Smooth muscle cell (in vitro differentiated cells): ENCODE results near the gene TXNDC2. TPM values are rescaled to one million over a fixed set of nuclear protein-coding genes. Genes with fewer than 3 reads are reported as not detected.

ENCODE experiments used
- DNase-seq: peaks from one replicate; lab custom pipeline; 2025; ENCODE audit not compliant: unreplicated experiment; lab: John Stamatoyannopoulos, UW
- H2AFZ ChIP-seq: fragments of 200-600 bp; sonication (generic); 2 replicates; pipeline ENCODE4 v1.6.0; 2016; ENCODE audit warnings: antibody characterized with exemption, low read depth, mild to moderate bottlenecking
- H3F3A ChIP-seq: fragments of 200-600 bp; sonication (generic); 2 replicates; pipeline ENCODE4 v1.6.0; 2017; ENCODE audit warnings: antibody characterized with exemption, low read depth
- H3K27ac ChIP-seq: fragments of 200-600 bp; sonication (generic); 2 replicates; pipeline ENCODE4 v1.5.1; 2016; ENCODE audit warnings: low read depth, mild to moderate bottlenecking
- H3K27me3 ChIP-seq: fragments of 200-600 bp; sonication (generic); 2 replicates; pipeline ENCODE4 v1.6.1; 2016; ENCODE audit warnings: low read depth, mild to moderate bottlenecking
- H3K36me3 ChIP-seq: fragments of 200-600 bp; sonication (generic); 2 replicates; pipeline ENCODE4 v1.5.1; 2016; ENCODE audit warnings: low read depth
- H3K4me1 ChIP-seq: fragments of 200-600 bp; sonication (generic); 2 replicates; pipeline ENCODE4 v1.5.1; 2016; ENCODE audit warnings: low read depth
- H3K4me2 ChIP-seq: fragments of 200-600 bp; sonication (generic); 2 replicates; pipeline ENCODE4 v1.6.0; 2016; ENCODE audit warnings: mild to moderate bottlenecking
- H3K4me3 ChIP-seq: fragments of 200-600 bp; sonication (generic); 2 replicates; pipeline ENCODE4 v1.5.1; 2016; ENCODE audit warnings: mild to moderate bottlenecking
- H3K79me2 ChIP-seq: fragments of 200-600 bp; sonication (generic); 2 replicates; pipeline ENCODE4 v1.6.0; 2016; ENCODE audit warnings: low read depth, mild to moderate bottlenecking
- H3K9ac ChIP-seq: fragments of 200-600 bp; sonication (generic); 2 replicates; pipeline ENCODE4 v1.6.0; 2016; ENCODE audit warnings: low read depth
- H3K9me3 ChIP-seq: fragments of 200-600 bp; sonication (generic); replicated peaks from 2 replicates; pipeline ENCODE4 v1.5.1; 2016; ENCODE audit warnings: low read depth
- H4K20me1 ChIP-seq: fragments of 200-600 bp; sonication (generic); 2 replicates; pipeline ENCODE4 v1.6.0; 2016; ENCODE audit warnings: low read depth
- WGBS: methylation state at CpG from one replicate; pipeline ENCODE4 v1.1.7; 2016; ENCODE audit warnings: low lambda C conversion rate; 5-methylcytosine and 5-hydroxymethylcytosine counted together
- polyA plus RNA-seq: library from polyadenylated mRNA; unstranded; fragments of >200 nt; fragmentation: Nextera tagmentation; extraction: Ambion mirVana; gene quantifications from 2 replicates; pipeline ENCODE4 v1.2.1, GENCODE V29; 2016
- total RNA-seq: library from RNA; depleted of rRNA; stranded (reverse); fragments of >200 nt; gene quantifications from 2 replicates; pipeline ENCODE4 v1.2.3, GENCODE V29; 2014
- TF ChIP-seq, protein P1 (sequence below): fragments of 200-600 bp; sonication (generic); IDR thresholded peaks from 2 replicates; pipeline ENCODE4 v1.5.1; 2017; ENCODE audit warnings: borderline replicate concordance, mild to moderate bottlenecking, antibody characterized with exemption; ENCODE audit not compliant: insufficient read depth, poor library complexity, severe bottlenecking

Gene TXNDC2
- total and polyA plus RNA-seq, 2 experiments from 2014 or later = 0.58 TPM; not detected in 1

DNA sequence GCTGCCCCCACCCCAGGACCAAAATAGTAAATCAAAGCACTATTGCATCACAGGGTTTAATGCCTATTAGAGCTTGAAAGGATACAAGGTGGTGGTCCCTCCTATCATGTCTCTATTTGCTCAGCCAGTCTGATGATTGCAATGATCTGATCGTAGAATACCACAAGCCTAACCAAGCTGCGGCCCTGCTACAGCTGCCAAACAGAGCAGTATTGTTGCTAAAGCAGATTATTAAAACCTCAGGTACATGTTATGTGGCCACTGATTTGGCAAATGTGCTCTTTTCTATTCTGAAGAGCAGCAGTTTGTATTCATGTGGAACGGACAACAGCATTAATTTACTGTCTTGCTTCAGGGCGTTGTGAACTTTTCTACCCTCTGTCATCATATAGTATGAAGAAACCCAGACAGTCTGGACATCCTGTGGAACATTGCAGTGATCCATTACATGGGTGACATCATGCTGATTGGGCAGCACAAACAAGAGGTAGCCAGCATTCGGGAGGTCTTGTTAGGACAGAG, 19.7 kb downstream of the TXNDC2 start:
- H3K79me2 ChIP-seq = no peaks in the 10 kb centered on the region
- H3K4me2 ChIP-seq = peak overlapping the region; percentile 5
- H3K27ac ChIP-seq = peak overlapping the region; percentile 66
- no peaks in the 10 kb centered on the region for H3K27me3 ChIP-seq
- H2AFZ ChIP-seq = no peak overlapping the region
- no peaks in the 10 kb centered on the region for H3K4me1 ChIP-seq
- no peaks in the 10 kb centered on the region for H3K36me3 ChIP-seq
- 19% methylated on average over 5 of the region's 5 CpGs for WGBS
- TF ChIP-seq, protein P1, sequence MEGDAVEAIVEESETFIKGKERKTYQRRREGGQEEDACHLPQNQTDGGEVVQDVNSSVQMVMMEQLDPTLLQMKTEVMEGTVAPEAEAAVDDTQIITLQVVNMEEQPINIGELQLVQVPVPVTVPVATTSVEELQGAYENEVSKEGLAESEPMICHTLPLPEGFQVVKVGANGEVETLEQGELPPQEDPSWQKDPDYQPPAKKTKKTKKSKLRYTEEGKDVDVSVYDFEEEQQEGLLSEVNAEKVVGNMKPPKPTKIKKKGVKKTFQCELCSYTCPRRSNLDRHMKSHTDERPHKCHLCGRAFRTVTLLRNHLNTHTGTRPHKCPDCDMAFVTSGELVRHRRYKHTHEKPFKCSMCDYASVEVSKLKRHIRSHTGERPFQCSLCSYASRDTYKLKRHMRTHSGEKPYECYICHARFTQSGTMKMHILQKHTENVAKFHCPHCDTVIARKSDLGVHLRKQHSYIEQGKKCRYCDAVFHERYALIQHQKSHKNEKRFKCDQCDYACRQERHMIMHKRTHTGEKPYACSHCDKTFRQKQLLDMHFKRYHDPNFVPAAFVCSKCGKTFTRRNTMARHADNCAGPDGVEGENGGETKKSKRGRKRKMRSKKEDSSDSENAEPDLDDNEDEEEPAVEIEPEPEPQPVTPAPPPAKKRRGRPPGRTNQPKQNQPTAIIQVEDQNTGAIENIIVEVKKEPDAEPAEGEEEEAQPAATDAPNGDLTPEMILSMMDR = no peak
- H3F3A ChIP-seq = peaks cover 1% of the 10 kb centered on the region
- no peaks in the 10 kb centered on the region for H3K9me3 ChIP-seq
- H3K9ac ChIP-seq = peak overlapping the region; percentile 50
- H3K4me3 ChIP-seq = no peak overlapping the region
- DNase-seq = no peak
- H4K20me1 ChIP-seq = no peaks in the 10 kb centered on the region

DNA sequence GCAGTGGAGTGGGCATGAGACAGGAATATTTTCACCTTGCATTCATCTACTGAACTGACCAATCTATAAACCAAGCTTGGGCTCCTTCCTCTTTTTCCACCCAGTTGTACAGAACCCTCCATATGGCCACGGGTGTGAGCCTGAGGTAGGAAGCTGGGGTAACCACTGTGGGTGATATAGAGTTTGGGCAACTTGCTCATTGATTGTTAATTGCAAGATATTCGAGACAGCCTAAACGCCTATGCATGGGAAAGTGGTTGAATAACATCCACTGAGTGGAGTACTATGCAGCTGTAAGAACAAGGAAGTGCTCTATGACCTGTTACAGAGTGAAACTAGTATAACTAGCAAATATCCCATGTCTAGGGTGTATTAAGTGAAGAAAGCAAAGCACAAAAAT, 20.7 kb downstream of the TXNDC2 start:
- Histone ChIP-seq H3K4me2 (no peak overlapping the region), H3K36me3 (no peaks in the 10 kb centered on the region)

DNA sequence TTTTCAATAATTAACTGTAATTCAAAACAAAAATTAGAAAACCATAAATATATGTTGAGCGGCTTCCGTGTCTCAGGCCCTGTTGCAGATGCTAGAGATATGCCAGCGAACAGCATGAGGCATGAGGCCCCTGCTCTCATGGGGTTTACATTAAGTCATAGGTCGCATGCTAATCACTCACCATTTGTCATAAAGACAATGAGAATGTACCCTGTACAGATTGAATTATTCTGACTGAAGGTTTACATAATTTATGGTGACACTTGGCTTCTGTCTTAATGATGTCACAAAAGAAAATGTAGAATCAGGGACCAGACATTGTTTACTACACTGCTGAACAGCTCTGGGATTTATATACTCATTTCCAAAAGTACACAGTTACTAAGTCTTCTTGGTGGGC, 22.1 kb downstream of the TXNDC2 start:
- TF ChIP-seq, protein P1 = no peak
- Histone ChIP-seq H3K4me3 (no peak overlapping the region), H3K9me3 (no peaks in the 10 kb centered on the region), H3K4me1 (no peaks in the 10 kb centered on the region), H3K27ac (no peak overlapping the region), H4K20me1 (no peaks in the 10 kb centered on the region), H2AFZ (no peak overlapping the region), H3K79me2 (no peaks in the 10 kb centered on the region), H3K27me3 (no peaks in the 10 kb centered on the region), H3K4me2 (no peak overlapping the region), H3K9ac (no peak overlapping the region), H3F3A (no peaks in the 10 kb centered on the region), H3K36me3 (no peaks in the 10 kb centered on the region)
- 89% methylated on average over 4 of the region's 4 CpGs for WGBS
- DNase-seq = no peak

More for the DNA sequence above, 20.7 kb downstream of the TXNDC2 start:
- Histone ChIP-seq H3K27ac (peak overlapping the region; percentile 66), H2AFZ (no peak overlapping the region), H3F3A (no peaks in the 10 kb centered on the region), H4K20me1 (no peaks in the 10 kb centered on the region), H3K4me1 (no peaks in the 10 kb centered on the region), H3K9me3 (no peaks in the 10 kb centered on the region), H3K27me3 (no peaks in the 10 kb centered on the region), H3K9ac (no peak overlapping the region), H3K79me2 (no peaks in the 10 kb centered on the region), H3K4me3 (no peak overlapping the region)
- 93% methylated on average over 3 of the region's 3 CpGs for WGBS
- DNase-seq = no peak
- TF ChIP-seq, protein P1 = no peak

DNA sequence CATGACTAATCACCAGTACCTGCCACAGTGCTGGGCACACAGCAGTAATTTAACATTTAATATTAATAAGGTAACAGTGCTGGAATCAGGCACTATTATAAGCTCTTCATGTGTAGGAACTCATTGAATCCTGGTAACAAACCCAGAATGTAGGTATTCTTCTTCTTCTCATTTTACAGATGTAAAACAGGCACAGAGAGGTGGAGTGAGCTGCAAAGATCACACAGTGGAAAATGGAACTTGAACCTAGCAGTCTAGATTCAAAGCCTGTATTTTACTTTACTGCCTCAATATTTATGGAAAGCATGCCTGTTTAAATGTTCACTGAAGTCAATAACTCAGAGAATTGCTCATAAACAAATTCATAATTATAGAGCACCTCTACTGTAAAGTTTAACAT, 24.3 kb downstream of the TXNDC2 start:
- Histone ChIP-seq H3K9me3 (no peaks in the 10 kb centered on the region), H3K9ac (no peak overlapping the region), H3K4me3 (no peak overlapping the region), H4K20me1 (peaks cover 5% of the 10 kb centered on the region), H3K4me1 (no peaks in the 10 kb centered on the region), H3K27me3 (no peaks in the 10 kb centered on the region), H3K4me2 (no peak overlapping the region), H3K36me3 (no peaks in the 10 kb centered on the region), H3F3A (no peaks in the 10 kb centered on the region), H2AFZ (no peak overlapping the region), H3K27ac (no peak overlapping the region), H3K79me2 (peaks cover 9% of the 10 kb centered on the region)
- DNase-seq = no peak
- TF ChIP-seq, protein P1 = no peak
